Neural progenitor cell (in vitro differentiated cells): ENCODE measurements around the gene FOXO1.

ENCODE experiments used
- CTCF ChIP-seq: fragments of 200-600 bp; sonication (generic); IDR thresholded peaks from 2 replicates; pipeline ENCODE4 v1.5.1; 2017; ENCODE audit warnings: antibody characterized with exemption, mild to moderate bottlenecking
- EZH2 ChIP-seq: fragments of 200-600 bp; sonication (generic); IDR thresholded peaks from 2 replicates; pipeline ENCODE4 v1.6.1; 2017; ENCODE audit warnings: antibody characterized with exemption, mild to moderate bottlenecking, moderate library complexity
- EZH2phosphoT487 ChIP-seq: fragments of 200-600 bp; sonication (generic); IDR thresholded peaks from 2 replicates; pipeline ENCODE4 v1.6.1; 2017; ENCODE audit warnings: antibody characterized with exemption

GRCh38 chr13:40617801-40618356 is 48.6 kb downstream of the FOXO1 start:
- no peak for TF ChIP-seq CTCF
- TF ChIP-seq EZH2: no peak
- TF ChIP-seq EZH2phosphoT487: no peak
